HG02623 (cell line): ENCODE measurements around the gene NPHP4.

Source experiments
- ATAC-seq: cut with Tn5 transposase; IDR thresholded peaks from one replicate; pipeline ENCODE4 v1.9.1; 2021; ENCODE audit warnings: moderate library complexity; ENCODE audit not compliant: unreplicated experiment

The NPHP4 gene

DNA sequence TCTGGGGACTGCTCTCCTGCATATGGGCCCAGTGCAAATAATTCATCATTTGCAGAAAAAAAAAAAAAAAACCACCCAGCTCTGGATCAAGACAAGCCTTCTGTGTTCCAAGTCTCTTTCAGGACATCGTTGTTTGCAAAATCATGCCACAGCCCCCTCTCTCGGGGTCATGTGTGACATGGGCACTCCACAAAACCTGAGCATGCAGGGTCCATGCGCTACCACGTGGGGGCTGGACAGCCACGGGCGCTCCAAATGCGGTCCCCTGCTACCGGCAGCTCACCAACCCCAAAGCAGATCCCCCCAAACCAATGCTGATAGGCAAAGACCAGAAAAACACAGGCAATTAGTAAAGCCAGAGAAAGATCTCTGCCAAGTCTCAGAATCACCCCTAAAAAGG is 17.6 kb downstream of the NPHP4 start:
- no peak for ATAC-seq

DNA sequence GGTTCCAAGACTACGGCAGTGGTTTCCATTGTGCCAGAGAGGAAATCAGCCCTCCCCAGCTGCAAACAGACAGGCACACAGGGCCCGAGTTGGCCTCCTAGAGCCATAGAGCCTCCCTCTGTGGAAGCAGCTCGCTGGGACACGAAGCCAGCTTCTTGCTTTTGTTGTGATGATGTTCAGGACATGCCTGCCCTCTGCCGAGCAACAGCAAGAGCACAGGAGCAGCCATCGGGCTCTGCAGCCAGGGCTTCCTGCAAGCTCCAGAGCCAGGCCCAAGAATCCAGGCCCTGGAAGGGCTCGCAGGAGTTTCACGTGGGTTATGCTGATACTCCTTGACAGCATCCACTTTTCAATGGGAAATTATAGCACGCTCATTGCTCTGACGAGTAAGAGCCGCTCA is 18.5 kb downstream of the NPHP4 start:
- no peak for ATAC-seq

DNA sequence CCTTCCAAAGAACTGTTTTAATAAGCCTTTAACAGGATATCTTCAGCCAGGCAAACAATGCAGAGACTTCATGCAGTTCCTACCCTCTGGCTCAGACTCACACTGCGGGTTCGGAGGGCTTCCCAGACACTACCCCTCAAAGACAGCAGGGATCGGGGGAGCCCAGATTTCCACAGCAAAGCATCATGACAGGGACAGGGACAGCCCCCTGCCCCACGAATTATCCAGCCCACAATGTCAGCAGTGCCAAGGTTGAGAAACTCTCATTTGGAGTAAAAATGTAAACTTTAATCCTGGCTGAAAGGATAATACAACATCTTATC is 20.1 kb downstream of the NPHP4 start:
- ATAC-seq, result no peak

DNA sequence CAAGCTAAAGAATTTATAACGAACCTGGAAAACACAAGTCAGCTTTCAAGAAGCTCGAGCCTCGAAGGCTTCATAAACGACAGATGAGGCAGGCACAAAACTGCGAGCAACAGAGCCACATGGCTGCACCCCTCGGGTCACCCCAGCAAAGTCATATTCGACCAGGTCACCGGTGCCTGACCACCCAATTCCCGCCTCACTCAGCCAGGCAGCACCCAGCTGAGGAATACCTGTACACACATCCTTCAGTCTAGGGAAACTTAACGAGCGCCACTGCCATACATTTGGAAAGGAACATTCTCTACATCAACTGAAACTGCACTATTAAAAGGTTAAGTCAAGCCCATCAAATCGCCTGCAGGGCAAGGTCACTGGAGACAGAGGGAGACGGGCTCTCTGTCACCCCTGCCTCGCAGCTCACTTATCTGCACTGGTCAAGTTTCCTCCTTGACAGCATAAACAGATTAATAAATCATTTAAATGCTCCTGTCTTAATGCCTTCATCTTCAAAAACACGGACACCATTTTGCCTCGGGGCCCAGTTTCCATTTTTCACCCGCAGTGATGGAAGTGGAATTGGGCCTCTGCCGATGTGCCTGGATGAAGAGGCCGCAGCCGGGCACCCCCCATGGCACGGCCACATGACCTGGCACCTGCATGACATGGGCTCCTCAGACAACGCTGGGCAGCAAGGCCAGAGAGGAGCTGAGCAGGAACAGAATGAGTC is 20.6 kb downstream of the NPHP4 start:
- ATAC-seq, result no peak

DNA sequence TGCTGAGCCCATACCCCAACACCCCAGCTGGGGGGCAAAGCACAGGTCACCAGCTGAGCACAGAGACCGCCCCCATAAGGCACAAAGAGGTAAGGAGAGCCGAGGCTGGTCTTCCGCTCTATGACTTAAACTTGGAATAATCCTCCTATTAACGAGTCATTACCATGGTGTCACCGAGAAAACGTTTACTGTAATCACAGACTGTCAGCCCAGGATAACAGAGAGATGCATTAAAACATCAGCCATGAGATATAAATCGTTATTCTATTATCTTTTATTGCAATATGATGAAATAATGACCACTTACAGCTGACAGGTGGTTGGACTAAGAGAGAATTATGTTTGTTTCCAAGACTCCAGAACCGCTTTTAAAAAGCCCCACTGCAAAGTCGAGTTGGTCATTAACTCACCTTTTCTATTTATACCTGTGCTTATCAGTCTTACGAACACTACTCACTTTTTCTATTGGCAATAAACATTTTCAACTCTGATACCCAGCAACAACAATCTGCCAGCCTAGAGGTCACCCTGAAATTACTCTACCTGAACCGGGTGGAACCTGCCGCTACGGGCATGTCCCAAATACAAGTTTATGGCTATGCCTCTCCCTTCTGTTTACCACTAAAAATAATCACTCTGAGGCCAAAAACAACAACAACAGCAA is 21.5 kb downstream of the NPHP4 start:
- ATAC-seq, result no peak

DNA sequence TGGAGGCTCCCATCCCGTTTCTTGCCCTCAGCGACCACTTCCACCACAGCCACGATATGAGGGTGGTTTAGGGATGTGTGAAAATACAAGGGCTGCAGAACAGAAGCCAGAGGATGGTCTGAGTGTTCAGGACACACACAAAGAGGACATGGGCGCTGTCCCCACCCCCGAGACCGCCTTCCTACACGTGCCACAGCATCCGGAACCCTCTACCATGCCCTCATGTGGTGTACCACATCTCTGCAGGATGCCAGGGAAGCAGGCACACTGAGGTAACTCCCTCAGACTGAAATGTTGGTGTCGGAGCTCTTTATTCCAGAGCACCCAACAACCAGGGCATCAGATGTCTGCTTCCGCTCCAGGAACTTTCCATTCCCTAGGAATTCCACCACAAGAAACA is 23.1 kb downstream of the NPHP4 start:
- ATAC-seq, result no peak

DNA sequence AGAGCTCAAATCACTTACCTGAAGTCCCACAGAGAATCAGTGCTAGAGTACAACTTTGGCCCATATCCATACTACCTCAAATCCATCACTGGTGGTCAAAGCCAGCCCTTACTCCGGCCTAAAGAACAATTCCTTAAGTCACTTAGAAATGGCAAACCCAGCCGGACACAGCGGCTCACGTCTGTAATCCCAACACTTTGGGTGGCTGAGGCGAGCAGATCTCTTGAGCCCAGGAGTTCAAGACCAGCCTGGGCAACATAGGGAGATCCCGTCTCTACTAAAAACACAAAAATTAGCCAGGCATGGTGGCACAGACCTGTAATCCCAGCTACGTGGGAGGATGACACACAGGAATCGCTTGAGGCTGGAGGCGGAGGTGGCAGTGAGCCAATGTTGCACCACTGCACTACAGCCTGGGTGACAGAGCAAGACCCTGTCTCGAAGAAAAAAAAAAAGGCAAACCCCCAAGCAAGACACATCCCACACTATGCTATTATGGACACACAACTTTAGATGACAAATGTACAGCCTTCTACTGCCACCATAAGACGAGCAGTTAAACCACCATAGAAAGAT is 24.0 kb downstream of the NPHP4 start:
- ATAC-seq, result no peak

DNA sequence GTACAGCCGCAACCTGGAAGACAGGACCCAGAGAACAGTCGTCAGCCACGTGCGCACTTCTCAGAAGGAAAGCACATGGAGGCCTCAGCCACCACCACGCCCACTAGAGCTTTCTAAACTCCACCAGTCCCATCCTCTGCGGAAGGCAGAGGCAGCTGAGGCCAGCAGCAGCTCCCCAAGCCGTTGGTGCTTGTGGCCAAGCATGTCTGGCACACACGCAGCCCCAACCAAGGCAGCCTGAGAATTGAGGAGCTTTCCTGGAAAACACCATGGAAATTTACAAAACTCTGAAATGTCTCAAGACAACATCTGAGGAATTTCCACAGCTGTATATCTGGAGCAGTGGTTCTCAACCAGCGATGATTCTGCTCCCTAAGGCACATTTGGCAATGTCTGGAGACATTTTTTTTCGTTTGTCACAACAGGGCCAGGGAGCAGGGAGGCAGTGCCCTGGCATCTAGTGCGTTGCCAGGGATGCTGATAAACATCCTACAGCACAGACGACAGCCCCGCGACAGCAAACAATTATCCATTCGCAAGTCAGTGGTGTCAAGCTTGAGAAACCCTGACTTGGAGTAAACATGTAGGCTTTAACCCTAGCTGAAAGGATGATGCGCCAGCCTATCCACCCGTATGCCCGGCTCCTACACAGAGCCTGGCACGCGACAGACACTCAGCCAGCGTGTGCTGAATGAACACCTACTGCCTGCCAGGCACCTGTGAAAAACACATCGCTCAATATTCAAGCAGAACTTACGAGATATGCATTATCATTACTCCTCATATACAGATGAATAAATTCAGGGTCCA is 24.7 kb downstream of the NPHP4 start:
- no peak for ATAC-seq

DNA sequence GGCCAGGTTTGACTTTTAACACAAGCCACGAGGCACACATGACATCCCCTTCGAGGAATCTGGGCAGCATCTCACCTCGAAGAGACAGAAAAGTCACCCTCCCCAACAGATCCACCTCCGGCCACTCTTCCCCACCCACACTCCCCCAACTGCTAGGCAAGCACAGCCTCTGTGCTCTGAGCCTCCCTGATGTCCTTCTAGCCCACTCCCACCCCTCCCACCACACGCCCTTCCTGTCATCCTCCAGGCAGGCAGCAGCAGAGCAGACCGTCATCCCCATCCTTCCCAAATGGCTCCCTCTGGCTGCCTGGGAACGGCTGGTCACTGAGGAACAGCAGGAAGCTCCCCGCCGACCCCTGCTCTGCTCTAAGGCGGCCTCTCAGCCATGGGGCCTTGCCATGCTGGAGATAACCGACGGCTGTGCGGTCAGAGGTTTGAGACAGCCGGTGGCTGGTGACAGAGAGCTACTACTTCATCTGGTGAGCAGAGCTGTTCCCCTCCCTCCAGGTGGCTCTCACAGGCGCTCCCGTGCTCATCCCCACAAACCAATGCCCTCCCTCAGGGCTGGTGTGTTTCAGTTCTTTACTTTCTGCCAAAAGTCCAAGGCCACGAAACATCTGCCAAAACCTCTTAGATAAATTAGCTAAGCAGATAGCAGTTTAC is 25.6 kb downstream of the NPHP4 start:
- no peak for ATAC-seq

DNA sequence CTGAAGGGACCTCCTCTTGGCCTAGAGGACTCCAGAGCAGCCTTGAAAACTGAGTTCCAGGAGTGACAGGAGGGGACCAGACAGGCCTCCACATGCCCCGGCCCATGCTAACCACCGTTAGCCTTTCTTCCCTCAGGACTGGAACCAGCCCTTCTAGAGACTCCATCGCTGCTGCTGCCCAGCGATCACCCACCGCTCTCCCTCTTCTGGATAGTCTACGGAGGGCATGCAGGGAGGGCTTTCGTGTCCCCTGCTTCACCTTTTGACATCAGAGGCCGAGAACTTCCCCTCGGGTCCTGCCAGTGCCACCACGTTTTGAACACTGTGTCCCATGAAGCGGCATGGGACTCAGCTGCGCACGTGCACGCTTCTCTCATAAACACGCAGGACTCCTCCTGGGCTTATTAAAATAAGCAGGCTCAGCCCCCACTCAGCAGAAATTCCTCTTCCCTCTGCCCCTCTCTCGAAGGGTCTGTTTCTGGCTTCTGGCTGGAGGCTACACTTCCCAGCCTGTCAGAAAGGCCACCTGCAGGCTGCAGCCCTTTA is 26.6 kb downstream of the NPHP4 start:
- no peak for ATAC-seq

DNA sequence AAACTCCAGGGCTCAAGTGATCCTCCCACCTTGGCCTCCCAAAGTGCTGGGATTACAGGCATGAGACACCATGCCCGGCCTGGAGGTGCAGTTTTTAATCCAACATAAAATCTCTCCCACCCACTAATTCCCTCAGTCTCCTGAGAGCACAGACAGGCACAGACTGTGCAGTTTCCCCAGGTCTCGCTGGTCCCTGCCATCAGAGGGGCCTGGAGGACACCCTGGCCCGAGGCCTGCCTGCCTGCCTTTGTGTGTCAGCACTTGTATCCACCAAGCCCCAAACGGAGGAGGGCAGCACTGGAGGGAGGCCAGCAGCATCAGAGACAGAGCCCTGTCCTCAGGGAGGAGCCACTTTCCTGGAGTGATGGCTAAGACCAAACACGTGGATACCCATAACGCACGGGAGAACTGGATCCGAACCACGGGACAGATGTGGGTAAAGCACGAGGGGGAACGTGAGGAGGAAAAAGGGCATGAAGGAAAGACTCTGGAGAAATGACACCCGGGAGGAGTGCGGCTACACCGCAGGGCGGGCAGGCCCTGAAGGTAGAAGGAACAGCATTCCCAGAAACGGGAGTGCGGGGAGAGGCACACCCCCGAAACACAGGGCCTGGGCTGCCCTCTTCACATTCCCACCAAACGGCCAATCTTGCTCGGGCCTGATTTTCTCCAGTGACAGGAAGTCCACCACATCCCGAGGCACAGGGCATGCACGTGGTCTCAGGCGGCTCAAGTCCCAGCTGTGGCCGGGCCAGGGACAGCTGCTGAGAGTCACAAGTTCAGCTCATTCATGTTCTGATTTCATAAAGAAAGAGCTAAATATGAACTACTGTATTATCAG is 29.7 kb downstream of the NPHP4 start:
- no peak for ATAC-seq

DNA sequence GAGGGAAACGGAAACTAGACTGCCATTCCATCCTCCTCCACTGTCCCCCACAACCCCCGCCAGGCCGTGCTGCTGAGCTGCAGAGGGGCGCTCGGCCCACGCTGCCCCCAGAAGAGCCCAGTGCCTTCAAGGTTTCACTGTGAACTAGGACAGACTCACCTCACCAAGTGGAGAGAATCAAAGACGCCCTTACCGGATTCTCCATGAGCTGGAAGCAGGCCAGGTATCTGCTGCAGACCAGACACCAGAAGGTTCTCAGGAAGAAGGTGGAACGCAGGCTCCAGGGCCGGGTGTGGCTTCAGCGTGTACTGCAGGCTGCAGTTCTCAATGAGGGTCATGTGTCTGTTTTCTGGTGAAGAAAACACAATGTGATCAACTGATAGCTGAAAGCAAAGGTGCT is 30.6 kb downstream of the NPHP4 start:
- no peak for ATAC-seq

DNA sequence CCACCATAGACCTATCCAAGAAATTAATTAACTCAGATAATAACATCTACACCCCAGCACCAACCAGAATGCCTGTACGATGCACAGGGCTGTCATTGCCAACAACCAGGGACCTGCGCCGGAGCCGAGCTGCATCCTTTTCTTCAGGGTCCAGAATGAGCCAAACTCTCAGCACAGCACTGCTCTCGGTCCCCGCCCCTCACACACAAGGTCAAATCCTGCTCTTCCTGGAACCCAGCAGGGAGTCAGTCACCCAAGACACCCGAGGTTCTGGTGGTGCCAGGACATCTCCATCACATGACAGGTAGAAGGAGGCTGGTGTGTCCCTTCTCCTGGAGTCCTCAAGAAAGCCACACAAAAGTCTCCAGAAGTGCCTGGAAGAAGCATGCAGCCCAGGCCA is 31.9 kb downstream of the NPHP4 start:
- ATAC-seq, result no peak

DNA sequence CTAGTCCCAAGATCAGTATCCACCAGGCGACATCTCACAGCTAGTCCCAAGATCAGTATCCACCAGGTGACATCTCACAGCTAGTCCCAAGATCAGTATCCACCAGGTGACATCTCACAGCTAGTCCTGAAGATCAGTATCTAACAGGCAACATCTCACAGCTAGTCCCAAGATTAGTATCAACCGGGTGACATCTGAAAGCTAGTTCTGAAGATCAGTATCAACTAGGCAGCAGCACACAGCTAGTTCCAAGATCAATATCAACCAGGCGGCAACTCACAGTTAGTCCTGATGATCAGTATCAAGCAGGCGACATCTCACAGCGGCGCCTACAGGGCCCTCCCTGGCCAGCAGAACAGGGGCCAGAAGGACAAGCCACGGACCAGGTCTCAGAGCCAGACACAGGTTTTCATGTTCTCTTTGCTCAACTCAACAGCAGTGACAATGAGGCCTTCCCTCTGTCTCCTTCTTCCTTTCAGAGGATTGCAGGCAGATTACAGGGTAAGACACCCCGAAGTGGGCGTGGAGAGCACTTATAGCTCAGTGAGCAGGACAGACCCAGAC is 32.5 kb downstream of the NPHP4 start:
- no peak for ATAC-seq

DNA sequence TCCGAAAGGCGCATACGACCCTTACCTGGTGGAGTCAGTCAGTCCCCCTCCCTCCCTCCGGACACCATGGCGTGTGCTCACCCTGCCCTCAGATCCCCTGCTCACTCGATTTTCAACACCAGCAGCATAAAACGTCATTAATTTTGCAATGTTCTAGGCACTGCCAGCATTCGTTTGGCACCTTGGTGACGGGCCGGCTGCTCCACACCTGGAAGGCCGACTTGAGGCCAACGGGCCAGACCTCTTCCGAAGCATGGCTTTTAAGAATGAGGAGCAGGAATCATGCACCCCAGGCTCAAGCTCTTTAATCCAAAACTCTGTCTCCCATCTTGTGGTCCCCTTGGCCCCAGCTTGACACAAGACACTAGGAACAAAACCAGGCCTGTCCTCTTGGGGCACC is 33.1 kb downstream of the NPHP4 start:
- no peak for ATAC-seq

DNA sequence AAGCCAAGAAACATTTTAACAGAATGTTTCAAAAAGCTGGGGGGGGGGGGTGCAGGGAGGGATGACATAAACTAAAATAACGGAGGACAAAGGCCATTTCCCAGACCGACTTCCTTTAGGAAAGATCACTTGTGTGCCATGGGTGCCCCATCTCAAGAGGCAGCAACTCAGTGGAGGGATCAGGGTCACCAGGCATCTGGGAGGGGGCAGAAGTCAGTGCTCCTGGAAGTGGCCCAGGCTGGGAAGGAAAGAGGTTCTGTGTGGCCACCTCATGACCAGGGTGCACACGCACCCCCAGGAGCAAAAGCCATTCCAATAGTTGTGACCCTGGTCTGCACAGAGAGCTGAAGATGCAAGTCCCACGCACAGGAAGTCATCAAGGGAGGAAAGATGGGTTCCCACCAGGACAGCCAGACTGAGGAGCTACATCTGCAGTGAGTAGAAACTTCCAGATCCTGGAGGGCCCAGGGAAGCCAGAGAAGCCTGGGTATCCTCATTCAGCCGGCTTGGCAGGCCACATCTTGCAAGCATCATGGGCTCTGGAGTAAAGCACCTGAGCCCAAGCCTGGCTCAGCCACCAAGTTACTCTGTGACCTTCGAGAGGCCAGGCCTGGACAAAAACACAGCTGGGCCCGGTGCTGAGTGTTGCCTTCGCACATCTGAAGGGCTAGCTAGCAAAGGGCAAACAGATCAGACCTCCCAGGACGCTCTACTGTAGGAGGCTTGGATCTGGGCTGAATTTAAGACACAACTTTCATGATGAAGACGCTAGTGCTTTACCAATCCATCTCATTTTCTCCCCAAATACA is 36.0 kb downstream of the NPHP4 start:
- no peak for ATAC-seq

DNA sequence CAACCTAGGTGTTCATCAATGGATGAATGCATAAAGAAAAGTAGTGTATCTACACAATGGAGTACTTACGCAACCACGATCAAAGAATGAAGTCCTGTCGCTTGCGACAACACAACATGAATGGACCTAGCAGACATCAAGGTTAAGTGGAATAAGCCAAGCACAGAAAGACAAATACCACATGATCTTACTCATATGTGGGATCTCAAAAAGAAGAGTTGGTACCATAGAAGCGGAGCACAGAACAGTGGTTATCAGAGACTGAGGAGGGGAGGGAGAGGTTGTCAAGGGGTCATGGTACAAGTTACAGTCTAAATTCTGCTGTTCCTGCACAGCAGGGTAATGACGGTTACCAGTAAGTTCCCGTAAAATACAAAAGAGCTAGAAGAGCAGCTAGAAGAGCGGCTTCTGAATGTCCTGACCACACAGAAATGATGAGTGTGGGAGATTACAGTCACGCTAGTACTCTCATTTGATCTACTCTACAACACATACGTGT is 36.7 kb downstream of the NPHP4 start:
- ATAC-seq, result no peak

DNA sequence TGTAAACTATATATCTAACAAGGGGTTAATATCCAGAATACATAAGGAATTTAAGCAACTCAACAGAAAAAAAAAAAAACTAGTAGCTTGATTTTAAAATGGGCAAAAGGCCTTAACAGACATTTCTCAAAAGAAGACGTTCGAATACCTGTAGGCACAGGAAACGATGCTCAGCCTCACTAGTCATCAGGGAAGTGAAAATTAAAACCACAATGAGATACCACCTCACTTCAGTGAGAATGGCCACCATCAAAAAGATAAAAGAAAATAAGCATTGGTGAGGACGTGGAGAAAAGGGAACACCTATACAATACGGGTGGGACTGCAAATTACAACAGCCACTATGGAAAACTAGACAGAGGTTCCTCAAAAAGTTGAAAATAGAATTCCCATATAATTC is 37.3 kb downstream of the NPHP4 start:
- ATAC-seq, result no peak

DNA sequence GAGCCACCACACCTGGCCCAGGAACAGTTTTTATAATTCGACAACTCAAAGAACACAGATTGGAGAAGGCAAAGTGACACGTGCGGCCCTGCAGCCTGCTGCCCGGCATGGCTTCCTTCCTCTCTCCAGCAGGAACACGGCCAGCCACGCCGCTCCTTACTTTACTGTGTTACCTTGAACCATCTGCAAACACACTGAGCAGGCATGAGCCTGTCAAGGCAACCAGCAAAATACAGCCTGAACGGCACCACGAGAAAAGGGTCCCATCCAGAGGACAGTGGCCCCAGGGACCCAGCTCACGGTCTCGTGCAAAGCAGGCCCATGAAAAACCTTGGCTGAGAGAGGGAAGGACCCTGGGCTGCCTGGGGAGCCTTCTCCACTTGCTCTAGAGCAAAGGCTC is 38.8 kb downstream of the NPHP4 start:
- no peak for ATAC-seq
